Fibroblast of lung (primary cell): ENCODE measurements around the gene IWS1.

Experiments
- EZH2 ChIP-seq: IDR thresholded peaks from 2 replicates; pipeline ENCODE4 v1.5.1; 2012; ENCODE audit warnings: low read length, control low read depth, mild to moderate bottlenecking; ENCODE audit errors: missing control alignments
- TF ChIP-seq, protein P1 (sequence below), 2 donors: IDR thresholded peaks in 1 of 2; conservative IDR thresholded peaks in 1 of 2; 1 replicate in 1 of 2; 2 replicates in 1 of 2; pipeline ENCODE4 v1.5.1; 2011 to 2012; ENCODE audit warnings: low read length in 2 of 2, control low read depth in 1 of 2, inconsistent platforms in 1 of 2, low read depth in 1 of 2, mild to moderate bottlenecking in 1 of 2

DNA sequence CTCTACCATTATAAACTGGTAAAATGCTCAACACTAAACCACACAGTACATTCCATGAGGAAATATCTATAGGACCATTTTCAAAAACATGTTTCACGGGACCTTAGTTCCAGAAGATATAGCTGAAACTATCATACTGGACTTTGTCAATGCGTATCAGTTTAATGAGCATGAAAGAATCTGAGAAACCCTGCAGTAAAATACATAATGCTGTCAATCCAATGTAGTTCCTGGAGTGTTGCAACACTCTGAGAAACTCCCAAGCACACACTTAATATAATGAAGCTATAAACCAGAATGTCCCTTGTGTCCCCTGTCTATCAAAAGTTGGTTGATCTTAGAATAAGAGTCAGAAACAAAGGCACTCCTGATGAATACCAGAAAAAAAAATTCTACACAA is 16.2 kb downstream of the IWS1 start:
- TF ChIP-seq, protein P1, sequence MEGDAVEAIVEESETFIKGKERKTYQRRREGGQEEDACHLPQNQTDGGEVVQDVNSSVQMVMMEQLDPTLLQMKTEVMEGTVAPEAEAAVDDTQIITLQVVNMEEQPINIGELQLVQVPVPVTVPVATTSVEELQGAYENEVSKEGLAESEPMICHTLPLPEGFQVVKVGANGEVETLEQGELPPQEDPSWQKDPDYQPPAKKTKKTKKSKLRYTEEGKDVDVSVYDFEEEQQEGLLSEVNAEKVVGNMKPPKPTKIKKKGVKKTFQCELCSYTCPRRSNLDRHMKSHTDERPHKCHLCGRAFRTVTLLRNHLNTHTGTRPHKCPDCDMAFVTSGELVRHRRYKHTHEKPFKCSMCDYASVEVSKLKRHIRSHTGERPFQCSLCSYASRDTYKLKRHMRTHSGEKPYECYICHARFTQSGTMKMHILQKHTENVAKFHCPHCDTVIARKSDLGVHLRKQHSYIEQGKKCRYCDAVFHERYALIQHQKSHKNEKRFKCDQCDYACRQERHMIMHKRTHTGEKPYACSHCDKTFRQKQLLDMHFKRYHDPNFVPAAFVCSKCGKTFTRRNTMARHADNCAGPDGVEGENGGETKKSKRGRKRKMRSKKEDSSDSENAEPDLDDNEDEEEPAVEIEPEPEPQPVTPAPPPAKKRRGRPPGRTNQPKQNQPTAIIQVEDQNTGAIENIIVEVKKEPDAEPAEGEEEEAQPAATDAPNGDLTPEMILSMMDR (conservative IDR thresholded peaks at IDR 0.05 in 1 of 2, IDR thresholded peaks at IDR 0.05 in 1 of 2; ENCODE audit: low read depth in 1 of 2, low read length in 2 of 2): no peak
- TF ChIP-seq EZH2: no peak
